ENCODE results near the gene HIVEP2.
A peak's percentile ranks its signal among the peaks of the same experiment; 100 is the strongest.

HIVEP2 gene

DNA sequence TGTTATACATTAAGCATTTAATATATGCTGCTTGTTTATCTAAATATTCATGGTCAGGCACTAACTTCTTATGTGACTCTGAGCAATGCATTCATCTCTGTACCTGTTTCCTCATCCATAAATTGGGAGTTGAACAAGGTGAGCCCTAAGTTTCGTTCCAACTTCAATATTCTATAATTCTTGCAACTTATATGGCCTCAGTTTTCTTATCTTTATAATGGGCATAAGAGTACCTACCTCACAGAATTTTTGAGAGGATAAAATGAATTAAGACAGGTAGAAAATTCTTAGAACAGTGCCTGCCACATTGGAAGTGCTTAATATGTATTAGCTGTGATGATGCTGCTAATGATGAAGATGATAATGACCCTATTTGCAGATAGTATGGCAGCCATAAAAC lies 11.8 kb upstream of the HIVEP2 start:
- no peaks in the 10 kb centered on the region for H3K4me1 ChIP-seq (ENCODE audit: control insufficient read depth, low read depth, low read length)
- H3K79me2 ChIP-seq (ENCODE audit: control insufficient read depth, insufficient read depth, low read length): no peaks in the 10 kb centered on the region
- no peak overlapping the region for H3K4ac ChIP-seq (ENCODE audit: low read depth, low read length)
- H3K9ac ChIP-seq (ENCODE audit: low read length): no peak overlapping the region
- no peaks in the 10 kb centered on the region for H3K36me3 ChIP-seq (ENCODE audit: control insufficient read depth, insufficient read depth, low read length)
- no peak overlapping the region for H4K5ac ChIP-seq (ENCODE audit: low read length)
- WGBS (ENCODE audit: extremely low coverage, insufficient coverage, low lambda C conversion rate): no CpG with 5 or more reads among the region's 1 CpG
- H2BK120ac ChIP-seq (ENCODE audit: low read depth, low read length): no peak overlapping the region
- no peak overlapping the region for H3K18ac ChIP-seq (ENCODE audit: low read length)
- no peak overlapping the region for H2BK15ac ChIP-seq (replicated peaks; ENCODE audit: low read depth)
- H2AK5ac ChIP-seq (ENCODE audit: low read length): no peak overlapping the region
- H4K8ac ChIP-seq (ENCODE audit: low read depth, low read length): no peak overlapping the region
- no peaks in the 10 kb centered on the region for H3K79me1 ChIP-seq (ENCODE audit: low read length)
- H3K23ac ChIP-seq (ENCODE audit: low read length): no peak overlapping the region
- no peak overlapping the region for H3K56ac ChIP-seq (ENCODE audit: low read length)
- H3K27ac ChIP-seq (ENCODE audit: low read depth, low read length): no peak overlapping the region
- no peak overlapping the region for H3K4me2 ChIP-seq (ENCODE audit: low read length)
- no peak overlapping the region for H3K4me3 ChIP-seq (ENCODE audit: low read length)
- DNase-seq: no peak
- no peak overlapping the region for H2BK5ac ChIP-seq (ENCODE audit: low read length)
- H3K27me3 ChIP-seq (ENCODE audit: insufficient read depth, low read length, poor library complexity): no peaks in the 10 kb centered on the region

DNA sequence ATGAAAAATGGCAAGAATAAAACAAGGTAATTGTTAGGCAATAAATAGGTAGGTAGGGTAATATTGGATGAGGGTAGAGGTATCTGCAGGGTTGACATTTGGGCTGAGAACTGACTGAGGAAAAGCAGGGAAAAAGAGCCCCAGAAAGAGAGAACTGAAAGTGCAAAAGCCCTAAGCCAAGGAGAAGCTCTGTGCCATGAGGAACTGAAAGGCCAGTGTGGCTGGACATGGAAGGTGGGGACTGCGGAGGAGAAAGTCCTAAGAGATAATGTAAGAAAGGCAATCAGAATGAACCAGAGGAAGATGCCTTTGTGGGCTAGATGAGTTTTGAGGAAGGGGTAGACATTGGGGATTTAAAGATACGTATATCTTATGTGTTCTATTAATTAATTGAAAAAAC lies 9.9 kb upstream of the HIVEP2 start:
- no peak overlapping the region for H3K4me3 ChIP-seq (ENCODE audit: low read length)
- H4K5ac ChIP-seq (ENCODE audit: low read length): no peak overlapping the region

DNA sequence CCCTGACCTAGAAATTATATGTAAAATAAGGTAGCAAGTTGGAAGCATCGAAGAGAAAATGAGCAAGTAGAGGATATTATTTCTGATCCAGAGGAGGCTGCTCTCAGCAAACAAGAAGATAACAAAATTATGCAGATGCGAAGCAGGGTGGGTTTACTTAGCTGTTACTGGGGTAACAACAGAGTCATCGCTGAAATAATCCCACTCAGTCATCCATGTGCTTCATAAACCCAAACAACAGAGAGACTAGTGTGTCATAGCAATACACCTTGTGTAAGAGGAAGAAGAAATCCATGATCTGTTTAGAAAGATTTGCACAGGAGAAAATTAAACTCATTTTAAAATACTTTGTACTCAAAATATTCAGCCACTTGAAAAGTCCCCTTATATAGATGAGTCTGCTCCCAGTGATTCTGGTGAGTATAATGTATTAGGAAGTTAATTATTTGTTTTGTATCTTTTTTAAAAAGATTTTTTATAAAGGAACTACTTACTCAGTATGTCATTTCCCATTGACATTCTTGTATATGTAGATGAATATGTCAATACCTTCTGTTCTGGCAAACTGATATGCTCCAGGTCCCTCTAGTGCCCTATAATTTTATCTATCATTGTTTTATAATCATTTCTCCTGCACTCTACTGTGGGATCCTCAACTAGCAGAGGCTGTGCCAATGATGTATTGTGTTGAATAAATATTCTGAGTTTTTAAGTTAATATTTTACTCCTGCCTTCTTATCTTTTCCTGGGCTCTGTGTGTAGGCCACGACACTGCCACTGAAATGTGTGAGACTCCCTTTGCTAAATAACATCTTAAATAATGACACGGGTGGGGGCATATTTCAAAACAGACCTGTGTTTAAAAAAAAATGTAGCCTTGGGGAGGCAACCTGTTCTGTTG lies 8.6 kb upstream of the HIVEP2 start:
- no CpG with 5 or more reads among the region's 5 CpGs for WGBS (ENCODE audit: extremely low coverage, insufficient coverage, low lambda C conversion rate)

More for the DNA sequence above, 9.9 kb upstream of the HIVEP2 start:
- Histone ChIP-seq H3K79me1 (ENCODE audit: low read length) (no peaks in the 10 kb centered on the region), H3K4ac (ENCODE audit: low read depth, low read length) (no peak overlapping the region), H3K36me3 (ENCODE audit: control insufficient read depth, insufficient read depth, low read length) (no peaks in the 10 kb centered on the region), H3K79me2 (ENCODE audit: control insufficient read depth, insufficient read depth, low read length) (no peaks in the 10 kb centered on the region), H3K56ac (ENCODE audit: low read length) (no peak overlapping the region), H3K27ac (ENCODE audit: low read depth, low read length) (no peak overlapping the region), H3K4me2 (ENCODE audit: low read length) (no peak overlapping the region), H2BK120ac (ENCODE audit: low read depth, low read length) (no peak overlapping the region), H3K4me1 (ENCODE audit: control insufficient read depth, low read depth, low read length) (peaks cover 3% of the 10 kb centered on the region), H2BK5ac (ENCODE audit: low read length) (no peak overlapping the region), H3K27me3 (ENCODE audit: insufficient read depth, low read length, poor library complexity) (no peaks in the 10 kb centered on the region), H3K23ac (ENCODE audit: low read length) (no peak overlapping the region), H2AK5ac (ENCODE audit: low read length) (no peak overlapping the region), H4K8ac (ENCODE audit: low read depth, low read length) (no peak overlapping the region), H2BK15ac (replicated peaks; ENCODE audit: low read depth) (no peak overlapping the region), H3K18ac (ENCODE audit: low read length) (no peak overlapping the region), H3K9ac (ENCODE audit: low read length) (no peak overlapping the region)
- WGBS (ENCODE audit: extremely low coverage, insufficient coverage, low lambda C conversion rate): no CpG with 5 or more reads among the region's 2 CpGs
- no peak for DNase-seq

DNA sequence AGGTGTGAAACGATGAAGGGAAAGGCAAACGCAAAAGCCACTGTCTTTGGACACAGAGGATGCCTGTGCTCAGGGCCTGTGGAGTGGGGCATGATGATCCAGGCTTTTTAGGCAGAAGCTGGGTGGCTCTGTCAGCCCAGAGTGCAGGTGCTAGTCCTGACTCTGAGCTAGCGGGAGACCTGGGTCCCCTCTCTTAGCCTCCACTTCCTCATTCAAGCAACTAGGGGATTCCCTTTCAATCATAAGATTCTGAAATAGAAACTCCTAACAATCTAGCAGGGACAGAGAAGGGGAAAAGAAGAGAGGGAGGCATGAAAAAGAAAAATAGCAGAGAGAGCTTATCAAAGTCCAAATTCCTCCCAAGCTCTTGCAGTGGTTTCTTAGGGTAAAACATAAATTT lies 7.6 kb upstream of the HIVEP2 start:
- Histone ChIP-seq H4K8ac (ENCODE audit: low read depth, low read length) (no peak overlapping the region), H3K79me2 (ENCODE audit: control insufficient read depth, insufficient read depth, low read length) (no peaks in the 10 kb centered on the region), H3K4me2 (ENCODE audit: low read length) (no peak overlapping the region), H3K23ac (ENCODE audit: low read length) (no peak overlapping the region), H3K4me1 (ENCODE audit: control insufficient read depth, low read depth, low read length) (peaks cover 4% of the 10 kb centered on the region), H3K27me3 (ENCODE audit: insufficient read depth, low read length, poor library complexity) (no peaks in the 10 kb centered on the region), H3K4me3 (ENCODE audit: low read length) (no peak overlapping the region), H3K79me1 (ENCODE audit: low read length) (no peaks in the 10 kb centered on the region), H4K5ac (ENCODE audit: low read length) (no peak overlapping the region), H2BK5ac (ENCODE audit: low read length) (no peak overlapping the region), H2BK120ac (ENCODE audit: low read depth, low read length) (no peak overlapping the region), H3K56ac (ENCODE audit: low read length) (no peak overlapping the region), H3K18ac (ENCODE audit: low read length) (no peak overlapping the region), H3K4ac (ENCODE audit: low read depth, low read length) (no peak overlapping the region), H2BK15ac (replicated peaks; ENCODE audit: low read depth) (no peak overlapping the region), H2AK5ac (ENCODE audit: low read length) (no peak overlapping the region), H3K9ac (ENCODE audit: low read length) (no peak overlapping the region), H3K36me3 (ENCODE audit: control insufficient read depth, insufficient read depth, low read length) (no peaks in the 10 kb centered on the region), H3K27ac (ENCODE audit: low read depth, low read length) (no peak overlapping the region)
- WGBS (ENCODE audit: extremely low coverage, insufficient coverage, low lambda C conversion rate): no CpG with 5 or more reads among the region's 3 CpGs
- DNase-seq: no peak

More for the DNA sequence above, 8.6 kb upstream of the HIVEP2 start:
- Histone ChIP-seq H3K9ac (ENCODE audit: low read length) (no peak overlapping the region), H2BK15ac (replicated peaks; ENCODE audit: low read depth) (no peak overlapping the region), H2BK120ac (ENCODE audit: low read depth, low read length) (no peak overlapping the region), H3K4me3 (ENCODE audit: low read length) (no peak overlapping the region), H4K8ac (ENCODE audit: low read depth, low read length) (no peak overlapping the region), H3K36me3 (ENCODE audit: control insufficient read depth, insufficient read depth, low read length) (no peaks in the 10 kb centered on the region), H4K5ac (ENCODE audit: low read length) (no peak overlapping the region), H3K23ac (ENCODE audit: low read length) (no peak overlapping the region), H3K27me3 (ENCODE audit: insufficient read depth, low read length, poor library complexity) (no peaks in the 10 kb centered on the region), H2BK5ac (ENCODE audit: low read length) (no peak overlapping the region), H3K4me1 (ENCODE audit: control insufficient read depth, low read depth, low read length) (peaks cover 4% of the 10 kb centered on the region), H3K27ac (ENCODE audit: low read depth, low read length) (no peak overlapping the region), H2AK5ac (ENCODE audit: low read length) (no peak overlapping the region), H3K79me1 (ENCODE audit: low read length) (no peaks in the 10 kb centered on the region), H3K4ac (ENCODE audit: low read depth, low read length) (no peak overlapping the region), H3K4me2 (ENCODE audit: low read length) (no peak overlapping the region), H3K18ac (ENCODE audit: low read length) (no peak overlapping the region), H3K56ac (ENCODE audit: low read length) (no peak overlapping the region), H3K79me2 (ENCODE audit: control insufficient read depth, insufficient read depth, low read length) (no peaks in the 10 kb centered on the region)
- DNase-seq: no peak

DNA sequence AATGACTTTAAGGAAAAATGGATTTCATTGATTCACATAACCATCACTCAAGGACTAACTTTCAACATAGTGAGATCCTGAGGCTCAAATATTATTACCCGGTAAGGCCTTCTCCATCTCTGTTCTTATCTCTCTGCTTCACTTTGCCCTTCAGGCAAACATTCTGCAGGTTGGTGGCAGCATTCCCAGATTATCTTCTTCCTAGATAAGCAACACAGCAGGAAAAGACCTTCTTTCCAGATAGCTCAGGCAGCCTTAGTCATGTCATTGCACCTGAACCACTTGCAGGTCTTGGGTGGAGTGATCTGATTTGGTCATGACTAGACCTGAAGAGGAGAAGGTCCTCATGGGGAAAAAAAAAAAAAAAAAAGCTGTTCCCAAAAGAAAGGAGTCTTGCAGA lies 5.3 kb upstream of the HIVEP2 start:
- Histone ChIP-seq H3K18ac (ENCODE audit: low read length) (no peak overlapping the region), H3K36me3 (ENCODE audit: control insufficient read depth, insufficient read depth, low read length) (no peaks in the 10 kb centered on the region), H3K79me1 (ENCODE audit: low read length) (no peaks in the 10 kb centered on the region), H3K4ac (ENCODE audit: low read depth, low read length) (no peak overlapping the region), H3K27ac (ENCODE audit: low read depth, low read length) (no peak overlapping the region), H2AK5ac (ENCODE audit: low read length) (no peak overlapping the region), H2BK5ac (ENCODE audit: low read length) (no peak overlapping the region), H3K23ac (ENCODE audit: low read length) (no peak overlapping the region), H3K4me2 (ENCODE audit: low read length) (no peak overlapping the region), H3K79me2 (ENCODE audit: control insufficient read depth, insufficient read depth, low read length) (no peaks in the 10 kb centered on the region), H3K4me1 (ENCODE audit: control insufficient read depth, low read depth, low read length) (peaks cover 4% of the 10 kb centered on the region), H3K9ac (ENCODE audit: low read length) (no peak overlapping the region), H3K4me3 (ENCODE audit: low read length) (no peak overlapping the region), H2BK15ac (replicated peaks; ENCODE audit: low read depth) (no peak overlapping the region), H2BK120ac (ENCODE audit: low read depth, low read length) (no peak overlapping the region), H3K27me3 (ENCODE audit: insufficient read depth, low read length, poor library complexity) (no peaks in the 10 kb centered on the region), H3K56ac (ENCODE audit: low read length) (no peak overlapping the region), H4K8ac (ENCODE audit: low read depth, low read length) (no peak overlapping the region), H4K5ac (ENCODE audit: low read length) (no peak overlapping the region)
- DNase-seq: peak; percentile 91
- no CpG with 5 or more reads among the region's 1 CpG for WGBS (ENCODE audit: extremely low coverage, insufficient coverage, low lambda C conversion rate)
